Superior temporal gyrus (tissue), 1 donor: ENCODE results near the gene ICE2.

ENCODE experiments used
- DNase-seq: peaks from one replicate; pipeline ENCODE4 v3.0.0-alpha.2; 2016; ENCODE audit errors: extremely low spot score

ICE2 gene

GRCh38 chr15:60493166-60493565 is 14.2 kb upstream of the ICE2 start:
- DNase-seq: no peak

- DNase-seq: no peak
These were observed 7.8 kb upstream of the ICE2 start for GRCh38 chr15:60486742-60487141.

- no peak for DNase-seq
These were observed 6.6 kb upstream of the ICE2 start for GRCh38 chr15:60485365-60486055.

DNA sequence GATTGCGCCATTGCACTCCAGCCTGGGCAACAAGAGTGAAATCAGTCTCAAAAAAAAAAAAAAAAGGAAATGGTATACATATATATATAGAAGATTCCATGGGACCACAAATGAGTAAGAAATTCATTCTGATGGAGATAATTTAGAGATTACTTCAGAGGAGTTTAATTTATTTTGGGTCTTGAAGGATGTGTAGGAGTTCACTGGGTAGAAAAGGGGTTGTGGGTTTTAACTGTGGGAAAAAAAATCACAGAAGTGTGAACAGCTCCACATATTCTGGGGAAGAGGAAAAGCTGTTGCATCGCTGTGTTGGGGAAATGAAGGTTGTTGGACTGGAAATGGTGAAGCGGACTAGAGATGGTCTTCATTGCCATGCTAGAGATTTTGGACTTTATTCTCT is 4.1 kb upstream of the ICE2 start:
- no peak for DNase-seq

DNA sequence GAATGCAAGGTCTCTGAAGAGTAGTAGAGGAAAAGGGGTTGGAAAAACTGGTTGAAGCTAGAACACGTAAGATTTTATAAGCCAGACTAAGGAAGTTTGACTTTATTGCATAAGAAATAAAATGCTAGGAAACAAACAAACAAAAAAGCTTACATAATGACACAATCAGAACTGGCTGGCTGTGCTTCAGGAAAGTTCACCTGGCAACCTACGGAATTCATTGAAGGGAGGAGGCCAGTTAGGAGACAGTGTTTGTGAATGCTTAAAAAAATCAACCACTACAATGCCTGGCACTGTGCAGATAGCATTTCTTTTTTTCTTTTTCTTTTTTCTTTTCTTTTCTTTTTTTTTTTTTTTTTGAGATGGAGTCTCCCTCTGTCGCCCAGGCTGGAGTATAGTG is 1.9 kb upstream of the ICE2 start:
- no peak for DNase-seq

DNA sequence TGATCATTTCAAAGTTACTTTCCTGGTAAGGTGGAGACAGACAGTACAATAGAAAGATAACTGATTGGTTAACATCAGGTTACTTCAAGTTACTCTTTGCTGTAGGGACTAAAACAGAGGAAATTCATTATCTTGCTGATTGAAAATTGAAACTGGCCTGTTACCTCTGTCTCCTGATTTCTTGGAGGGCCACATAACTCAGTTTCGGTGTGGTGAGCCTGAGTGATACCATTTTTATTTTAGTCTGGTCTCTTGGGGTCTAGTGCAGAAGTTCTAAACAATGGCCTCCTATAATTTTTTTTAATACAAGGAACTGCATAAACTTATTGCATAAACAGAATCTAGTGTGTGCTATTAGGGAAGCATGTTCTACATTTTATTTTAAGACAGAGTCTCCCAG is 1.2 kb upstream of the ICE2 start:
- no peak for DNase-seq

DNA sequence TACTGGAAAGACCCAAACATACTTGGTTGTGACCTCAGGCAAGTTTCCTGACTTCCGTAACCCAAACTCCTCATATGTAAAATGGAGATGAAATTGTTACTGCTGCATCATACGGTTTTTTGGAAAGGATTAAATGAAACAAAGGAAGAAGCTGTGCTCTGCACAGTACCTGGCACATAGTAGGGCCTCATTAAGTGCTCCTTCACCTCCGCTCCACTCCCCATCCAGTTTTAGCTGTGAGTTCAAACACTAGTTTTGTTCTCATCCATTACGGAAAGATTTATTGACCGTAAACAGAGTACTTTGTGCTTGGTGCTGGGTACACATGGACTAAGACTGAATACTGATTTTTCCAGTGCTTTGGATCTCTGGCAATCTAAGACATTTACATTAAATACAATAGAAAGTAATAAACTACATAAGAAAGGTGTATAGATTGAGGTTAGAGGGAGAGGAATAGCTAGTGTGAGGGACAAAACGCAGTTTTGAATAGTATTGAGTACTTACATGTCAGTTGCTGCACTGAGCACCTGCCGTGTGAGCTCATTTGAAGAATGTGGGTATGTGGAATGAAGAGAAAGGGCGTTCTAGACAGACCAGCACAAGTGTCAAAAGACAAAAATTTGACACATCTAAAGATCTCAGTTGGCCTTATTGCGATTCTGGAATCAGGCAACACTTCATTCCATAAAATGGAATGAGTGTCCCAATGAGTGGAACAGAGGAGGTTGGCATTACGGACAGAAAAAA is 594 bp upstream of the ICE2 start:
- DNase-seq: no peak

DNA sequence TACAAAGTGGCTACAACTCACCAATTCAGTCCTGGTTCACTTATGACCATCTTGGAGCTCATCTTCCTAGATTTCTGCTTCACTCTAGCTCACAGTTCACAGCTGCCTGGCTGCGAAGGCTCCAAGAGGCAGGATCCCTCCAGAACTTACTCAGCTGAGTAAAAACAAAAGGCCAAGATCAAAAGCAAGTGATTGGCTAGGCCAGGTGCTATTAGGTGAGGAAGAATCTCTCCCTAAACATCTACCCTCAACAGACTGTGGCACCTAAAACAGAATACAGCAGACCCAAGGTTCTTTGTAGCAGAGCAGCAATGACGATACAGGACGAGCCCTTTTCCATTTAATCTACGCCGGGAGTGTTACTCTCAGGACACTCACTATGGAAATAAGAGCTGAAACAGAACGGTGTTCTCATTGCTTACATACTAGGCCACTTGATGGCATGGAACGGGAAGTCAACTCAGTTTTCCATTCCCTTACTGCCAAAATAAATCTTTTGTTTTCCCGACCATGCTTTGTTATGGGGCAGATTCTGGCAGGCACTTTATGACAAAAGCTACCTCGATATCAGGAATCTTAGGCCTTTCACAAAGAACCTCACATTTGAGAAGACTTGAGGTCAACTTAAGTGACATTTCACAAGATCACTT is 901 bp downstream of the ICE2 start:
- peak; percentile 59 for DNase-seq

DNA sequence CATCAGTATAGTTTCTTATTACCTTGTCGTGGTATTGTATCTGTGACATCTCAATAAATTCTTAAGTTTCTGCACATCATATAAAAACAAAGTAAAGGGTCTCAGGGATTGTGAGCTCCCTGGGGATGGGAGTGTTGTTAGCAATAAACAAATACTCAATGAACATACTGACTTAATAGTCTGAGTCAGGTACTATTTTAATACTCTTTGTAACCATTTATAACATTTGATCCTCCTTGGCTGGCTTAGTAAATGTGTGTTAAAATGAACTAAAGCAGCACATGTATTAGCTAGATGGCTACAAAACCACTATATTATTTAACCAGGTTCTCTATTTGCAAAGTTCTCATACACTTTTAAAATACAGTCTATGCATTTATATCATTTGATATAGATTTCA is 1.8 kb downstream of the ICE2 start:
- DNase-seq: no peak

DNA sequence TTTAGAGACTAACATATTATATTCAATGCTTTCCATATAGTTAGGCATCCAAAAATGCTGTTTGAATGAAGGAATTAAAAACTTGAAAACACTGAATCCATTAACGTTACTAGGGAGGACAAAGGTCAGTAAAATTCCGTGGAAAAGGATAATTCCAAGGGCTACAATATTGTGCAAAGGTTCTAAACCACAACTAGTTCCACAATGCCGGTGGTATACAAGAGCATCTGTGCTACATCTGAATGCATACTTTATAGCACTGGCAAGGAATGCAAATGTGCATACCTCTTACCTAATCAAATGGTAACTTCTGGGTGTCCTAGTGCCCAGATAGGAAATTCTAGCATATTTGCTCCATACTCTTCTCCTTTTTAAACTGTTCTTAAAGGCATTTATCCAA is 2.2 kb downstream of the ICE2 start:
- no peak for DNase-seq

- DNase-seq: no peak
These were observed 5.8 kb downstream of the ICE2 start for GRCh38 chr15:60473135-60473534.

GRCh38 chr15:60471314-60471713 is 7.6 kb downstream of the ICE2 start:
- no peak for DNase-seq

DNA sequence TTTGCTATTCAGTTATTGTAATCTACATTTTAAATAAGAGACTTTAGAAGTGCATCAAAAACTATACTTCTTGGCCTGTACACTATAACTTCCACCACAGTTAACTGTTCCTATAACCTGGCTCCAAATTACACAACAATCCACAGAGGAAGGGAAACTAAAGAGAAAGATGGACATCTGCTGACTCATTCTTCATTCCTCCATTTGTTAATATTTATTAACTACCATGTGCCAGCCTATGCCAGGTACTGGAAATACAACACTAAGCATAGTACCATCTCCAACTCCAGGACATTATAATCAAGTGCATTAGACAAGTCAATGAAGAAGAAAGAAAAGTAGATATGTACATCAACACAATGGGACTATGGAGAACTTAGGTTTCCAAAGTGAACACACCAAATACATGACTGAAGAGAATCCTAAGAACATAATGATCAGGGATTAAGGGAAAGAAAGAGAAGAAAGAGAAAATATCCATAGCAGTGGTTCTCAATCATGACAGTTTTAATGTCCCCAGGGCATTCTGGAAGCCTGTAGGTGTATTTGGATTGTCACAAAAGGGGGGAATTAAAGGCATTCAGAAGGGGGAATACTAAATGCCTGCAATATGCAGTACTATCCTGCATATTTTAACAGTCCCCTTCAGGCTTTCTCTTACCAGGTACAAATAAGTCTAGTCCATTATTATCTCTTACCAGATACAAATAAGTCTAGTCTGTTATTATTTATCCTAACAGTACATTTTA is 8.9 kb downstream of the ICE2 start:
- no peak for DNase-seq

GRCh38 chr15:60464836-60465630 is 13.9 kb downstream of the ICE2 start:
- no peak for DNase-seq

DNA sequence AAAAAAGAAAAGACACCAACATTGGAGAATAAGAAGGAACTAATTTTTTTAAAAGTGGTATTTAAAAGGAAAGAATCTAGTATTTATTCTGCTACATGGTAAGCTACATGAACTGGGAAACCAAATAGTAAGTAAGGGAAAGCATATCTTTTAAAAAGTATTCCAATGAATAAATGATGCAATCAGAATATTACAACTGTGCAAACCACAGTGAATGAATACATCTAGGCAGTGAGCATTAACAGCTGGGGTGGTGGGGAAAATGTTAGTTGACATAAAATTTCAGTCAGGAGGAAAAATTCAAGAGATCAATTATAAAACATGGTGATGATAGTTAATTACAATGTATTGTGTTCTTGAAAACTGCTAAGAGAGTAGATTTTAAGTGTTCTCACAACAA is 16.9 kb downstream of the ICE2 start:
- no peak for DNase-seq

DNA sequence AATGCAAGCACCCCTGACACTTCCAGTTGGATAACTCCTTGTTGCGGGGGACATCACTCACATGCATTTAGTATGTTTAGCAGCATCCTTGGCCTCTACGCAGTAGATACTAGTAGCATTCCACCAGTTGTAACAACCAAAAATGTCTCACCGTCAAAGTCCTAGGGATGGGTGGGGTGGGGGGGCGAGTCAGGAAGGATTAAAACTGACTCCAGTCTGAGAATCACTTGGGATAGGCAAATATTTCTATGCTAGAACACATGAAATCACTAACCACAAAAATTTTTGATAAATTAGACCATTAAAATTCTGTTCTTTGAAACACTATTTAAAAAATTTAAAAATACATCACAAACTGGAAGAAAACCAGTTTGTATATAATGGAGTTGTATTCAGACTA is 18.0 kb downstream of the ICE2 start:
- no peak for DNase-seq

DNA sequence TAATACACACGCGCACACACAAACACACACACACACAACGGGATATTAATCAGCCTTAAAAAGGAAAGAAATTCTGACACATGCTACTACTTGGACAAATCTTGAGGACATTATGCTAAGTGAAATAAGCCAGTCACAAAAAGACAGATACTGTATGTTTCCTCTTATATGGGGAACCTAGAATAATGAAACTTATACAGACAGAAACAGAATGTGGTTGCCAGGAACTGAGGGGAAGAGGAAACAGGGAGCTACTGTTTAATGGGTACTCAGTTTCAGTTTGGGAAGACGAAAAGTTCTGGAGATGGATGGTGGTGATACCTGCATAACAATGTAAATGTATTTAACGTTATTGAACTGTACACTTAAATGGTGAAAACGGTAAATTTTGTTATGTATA is 20.2 kb downstream of the ICE2 start:
- DNase-seq: no peak

GRCh38 chr15:60457985-60458384 is 21.0 kb downstream of the ICE2 start:
- DNase-seq: no peak

DNA sequence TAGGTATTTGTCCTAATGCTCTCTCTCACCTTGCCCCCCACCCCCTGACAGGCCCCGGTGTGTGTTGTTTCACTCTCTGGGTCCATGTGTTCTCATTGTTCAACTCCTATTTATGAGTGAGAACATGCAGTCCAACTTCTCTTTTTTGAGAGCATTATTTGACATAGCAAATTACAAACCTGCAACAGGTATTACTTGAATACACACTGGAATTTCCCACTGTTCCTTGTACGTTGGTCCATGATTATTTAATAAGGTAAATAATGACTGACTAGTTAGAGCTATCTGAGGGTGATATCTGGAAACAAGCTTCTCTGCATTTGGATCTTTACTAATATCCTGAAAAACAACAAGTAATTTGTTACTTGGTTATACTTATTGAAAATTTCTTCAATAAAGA is 24.1 kb downstream of the ICE2 start:
- DNase-seq: no peak

- no peak for DNase-seq
These were observed 30.1 kb downstream of the ICE2 start for GRCh38 chr15:60448668-60449360.
